Ishikawa (cell line): ENCODE results near the gene OTX1.

Experiments used
- CEBPB ChIP-seq: IDR thresholded peaks from 2 replicates; pipeline ENCODE4 v1.6.1; 2012
- CREB1 ChIP-seq: IDR thresholded peaks from 2 replicates; pipeline ENCODE4 v1.6.1; 2012; ENCODE audit warnings: low read depth
- EGR1 ChIP-seq: IDR thresholded peaks from 2 replicates; pipeline ENCODE4 v1.6.1; 2012
- EP300 ChIP-seq: IDR thresholded peaks from 2 replicates; pipeline ENCODE4 v1.6.1; 2012; ENCODE audit warnings: borderline replicate concordance
- MAX ChIP-seq: IDR thresholded peaks from 2 replicates; pipeline ENCODE4 v1.6.1; 2012
- NFIC ChIP-seq: IDR thresholded peaks from 2 replicates; pipeline ENCODE4 v1.6.1; 2012
- REST ChIP-seq: IDR thresholded peaks from 2 replicates; pipeline ENCODE4 v1.6.1; 2012; ENCODE audit warnings: low read depth, mild to moderate bottlenecking
- TAF1 ChIP-seq: IDR thresholded peaks from 2 replicates; pipeline ENCODE4 v1.6.1; 2012; ENCODE audit warnings: low read depth, mild to moderate bottlenecking
- TCF12 ChIP-seq: IDR thresholded peaks from 2 replicates; pipeline ENCODE4 v1.6.1; 2012; ENCODE audit warnings: low read depth
- YY1 ChIP-seq: IDR thresholded peaks from 2 replicates; pipeline ENCODE4 v1.6.1; 2012; ENCODE audit warnings: low read depth
- ZBTB7A ChIP-seq: IDR thresholded peaks from 2 replicates; pipeline ENCODE4 v1.6.1; 2012; ENCODE audit warnings: low read depth

DNA sequence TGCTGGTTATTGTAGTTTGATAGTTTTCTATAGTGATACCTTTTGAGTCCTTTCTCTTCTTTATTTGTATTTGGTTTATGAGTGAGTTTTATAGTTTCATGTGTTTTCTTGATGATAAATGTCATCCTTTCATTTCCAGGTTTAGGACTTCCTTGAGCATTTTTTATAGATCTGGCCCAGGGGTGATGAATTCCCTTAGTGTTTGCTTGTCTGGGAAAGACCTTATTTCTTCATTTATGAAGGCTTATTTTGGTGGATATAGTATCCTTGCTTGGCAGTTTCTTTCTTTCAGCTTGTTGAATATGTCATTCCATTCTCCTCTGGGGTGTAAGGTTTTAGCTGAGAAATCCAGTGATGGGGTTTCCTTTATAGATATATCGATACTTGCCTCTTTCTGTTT lies 53.9 kb downstream of the OTX1 start:
- TF ChIP-seq MAX = no peak
- no peak for TF ChIP-seq REST
- no peak for TF ChIP-seq ZBTB7A
- TF ChIP-seq YY1 = no peak
- TF ChIP-seq CREB1 = no peak
- no peak for TF ChIP-seq NFIC
- TF ChIP-seq CEBPB = no peak
- no peak for TF ChIP-seq TAF1
- TF ChIP-seq EGR1 = no peak
- TF ChIP-seq EP300 = no peak
- no peak for TF ChIP-seq TCF12
